SK-N-SH (cell line): ENCODE measurements around the gene SHC3. TPM values are rescaled to one million over a fixed set of nuclear protein-coding genes. Genes with fewer than 3 reads are reported as not detected.
A peak's percentile ranks its signal among the peaks of the same experiment; 100 is the strongest.

Experiments
- CTCF ChIA-PET: fragments of 300-600, 350-600 bp; formaldehyde crosslinking; extraction: SDS; loops from one replicate; lab custom pipeline; 2021; lab: Yijun Ruan, JAX
- POLR2A ChIA-PET: fragments of 350-600 bp; sonication (Branson Sonifier 250); formaldehyde crosslinking; extraction: SDS; loops from one replicate; lab custom pipeline; 2020; ENCODE audit warnings: antibody characterized with exemption, inconsistent platforms; lab: Yijun Ruan, JAX
- DNase-seq: peaks from one replicate; pipeline ENCODE4 v3.0.0; 2012
- H2AFZ ChIP-seq: fragments of 200-600 bp; sonication (generic); 2 replicates; pipeline ENCODE4 v1.8.1; 2016; ENCODE audit warnings: antibody characterized with exemption, mild to moderate bottlenecking, low read depth
- H3F3A ChIP-seq: fragments of 200-600 bp; sonication (generic); replicated peaks from 2 replicates; pipeline ENCODE3; 2016; ENCODE audit warnings: antibody characterized with exemption, mild to moderate bottlenecking; ENCODE audit not compliant: insufficient read depth
- H3K27ac ChIP-seq, 2 experiments: fragments of 200-500 bp in 1 of 2; fragments of 200-600 bp in 1 of 2; sonication (Bioruptor generic) in 1 of 2; sonication (generic), shearing (Covaris generic) in 1 of 2; 2 replicates each; pipeline versions ENCODE4 v1.5.1 to v1.6.1; 2014 to 2016; ENCODE audit warnings: low read depth in 2 of 2, inconsistent platforms in 1 of 2, low read length in 1 of 2, mild to moderate bottlenecking in 1 of 2, mixed read lengths in 1 of 2
- H3K27me3 ChIP-seq: fragments of 200-600 bp; sonication (generic), shearing (Covaris generic); 2 replicates; pipeline ENCODE4 v1.6.1; 2016; ENCODE audit warnings: mixed run types; ENCODE audit not compliant: insufficient read depth
- H3K36me3 ChIP-seq, 2 experiments: fragments of 200-500 bp in 1 of 2; fragments of 200-600 bp in 1 of 2; sonication (Bioruptor generic) in 1 of 2; sonication (generic) in 1 of 2; replicated peaks in 1 of 2; 2 replicates each; pipeline versions ENCODE3 to v1.5.1; 2014 to 2016; ENCODE audit warnings: low read length in 1 of 2, mild to moderate bottlenecking in 1 of 2; ENCODE audit not compliant: insufficient read depth in 2 of 2, control insufficient read depth in 1 of 2
- H3K4me1 ChIP-seq, 2 experiments: fragments of 200-500 bp in 1 of 2; fragments of 200-600 bp in 1 of 2; sonication (Bioruptor generic) in 1 of 2; sonication (generic), shearing (Covaris generic) in 1 of 2; 2 replicates each; pipeline versions ENCODE4 v1.5.1 to v1.6.1; 2014 to 2016; ENCODE audit warnings: low read depth in 1 of 2, low read length in 1 of 2, mixed run types in 1 of 2; ENCODE audit not compliant: insufficient read depth in 2 of 2, control insufficient read depth in 1 of 2
- H3K4me2 ChIP-seq: fragments of 200-600 bp; sonication (generic), shearing (Covaris generic); 2 replicates; pipeline ENCODE4 v1.6.1; 2017; ENCODE audit warnings: mixed run types
- H3K4me3 ChIP-seq, 2 experiments: fragments of 200-500 bp in 1 of 2; fragments of 200-600 bp in 1 of 2; sonication (Bioruptor generic) in 1 of 2; sonication (generic), shearing (Covaris generic) in 1 of 2; 2 replicates each; pipeline versions ENCODE4 v1.5.1 to v1.8.1; 2014 to 2016; ENCODE audit warnings: low read depth in 2 of 2, inconsistent platforms in 1 of 2, low read length in 1 of 2, mild to moderate bottlenecking in 1 of 2, mixed read lengths in 1 of 2, moderate library complexity in 1 of 2
- H3K79me2 ChIP-seq: fragments of 200-600 bp; sonication (generic); 2 replicates; pipeline ENCODE4 v1.8.1; 2017; ENCODE audit warnings: mild to moderate bottlenecking; ENCODE audit not compliant: insufficient read depth
- H3K9ac ChIP-seq: fragments of 200-600 bp; sonication (generic); 2 replicates; pipeline ENCODE4 v1.6.1; 2017; ENCODE audit warnings: mixed run types
- H3K9me2 ChIP-seq: fragments of 200-600 bp; sonication (generic); 2 replicates; pipeline ENCODE4 v1.6.1; 2017; ENCODE audit warnings: mixed run types
- H3K9me3 ChIP-seq: fragments of 200-600 bp; sonication (generic); 2 replicates; pipeline ENCODE4 v1.6.1; 2017; ENCODE audit warnings: mixed run types, mild to moderate bottlenecking, moderate library complexity
- H4K20me1 ChIP-seq: fragments of 200-600 bp; sonication (generic); 2 replicates; pipeline ENCODE4 v1.6.1; 2017; ENCODE audit warnings: mild to moderate bottlenecking, mixed run types; ENCODE audit not compliant: insufficient read depth
- ELF1 ChIP-seq: IDR thresholded peaks from 2 replicates; pipeline ENCODE4 v1.4.0; 2012
- EZH2phosphoT487 ChIP-seq: fragments of 200-600 bp; sonication (generic); IDR thresholded peaks from 2 replicates; pipeline ENCODE4 v1.6.1; 2017; ENCODE audit warnings: low read depth, mixed run types, mild to moderate bottlenecking, antibody characterized with exemption, moderate library complexity, borderline replicate concordance
- FOSL2 ChIP-seq: IDR thresholded peaks from 2 replicates; pipeline ENCODE4 v1.4.0; 2012; ENCODE audit warnings: low read depth, mild to moderate bottlenecking, moderate library complexity, borderline replicate concordance
- GABPA ChIP-seq: IDR thresholded peaks from 2 replicates; pipeline ENCODE4 v1.4.0; 2012; ENCODE audit warnings: low read depth, mild to moderate bottlenecking
- GATA2 ChIP-seq: sonication (generic); formaldehyde crosslinking; IDR thresholded peaks from 2 replicates; pipeline ENCODE4 v1.5.0; 2020; ENCODE audit warnings: mild to moderate bottlenecking, missing genetic modification reagents
- IRF3 ChIP-seq: fragments of 150-350 bp; IDR thresholded peaks from 2 replicates; pipeline ENCODE4 v1.6.1; 2016; ENCODE audit warnings: mild to moderate bottlenecking, low read depth, low read length
- JUND ChIP-seq: IDR thresholded peaks from 2 replicates; pipeline ENCODE4 v1.4.0; 2012
- MAX ChIP-seq: IDR thresholded peaks from 2 replicates; pipeline ENCODE4 v1.4.0; 2012; ENCODE audit warnings: low read depth
- MEF2A ChIP-seq: IDR thresholded peaks from 2 replicates; pipeline ENCODE4 v1.4.0; 2012; ENCODE audit warnings: low read depth, borderline replicate concordance
- MXI1 ChIP-seq: IDR thresholded peaks from 2 replicates; pipeline ENCODE4 v1.6.1; 2012; ENCODE audit warnings: mild to moderate bottlenecking, low read depth, low read length, improper control_type of control experiment
- NFIC ChIP-seq: IDR thresholded peaks from 2 replicates; pipeline ENCODE4 v1.4.0; 2012; ENCODE audit warnings: borderline replicate concordance
- NRF1 ChIP-seq: IDR thresholded peaks from 2 replicates; pipeline ENCODE4 v1.6.1; 2012; ENCODE audit warnings: low read depth, mild to moderate bottlenecking, low read length
- POLR2AphosphoS5 ChIP-seq: IDR thresholded peaks from 2 replicates; pipeline ENCODE4 v1.6.1; 2012; ENCODE audit warnings: low read depth, low read length
- RCOR1 ChIP-seq: fragments of 150-350 bp; IDR thresholded peaks from 2 replicates; pipeline ENCODE4 v1.6.1; 2017; ENCODE audit warnings: antibody characterized with exemption, low read length
- RXRA ChIP-seq: IDR thresholded peaks from 2 replicates; pipeline ENCODE4 v1.4.0; 2012; ENCODE audit warnings: low read depth, mild to moderate bottlenecking, borderline replicate concordance
- SIN3A ChIP-seq: IDR thresholded peaks from 2 replicates; pipeline ENCODE4 v1.6.1; 2012; ENCODE audit warnings: low read depth, mild to moderate bottlenecking, low read length, moderate library complexity, borderline replicate concordance
- SMC3 ChIP-seq: IDR thresholded peaks from 2 replicates; pipeline ENCODE4 v1.6.1; 2012; ENCODE audit warnings: low read depth, low read length, improper control_type of control experiment
- TEAD4 ChIP-seq: IDR thresholded peaks from 2 replicates; pipeline ENCODE4 v1.4.0; 2012; ENCODE audit warnings: mild to moderate bottlenecking, borderline replicate concordance; ENCODE audit not compliant: insufficient read depth
- USF1 ChIP-seq: IDR thresholded peaks from 2 replicates; pipeline ENCODE4 v1.4.0; 2012; ENCODE audit warnings: low read depth, borderline replicate concordance
- USF2 ChIP-seq: fragments of 150-350 bp; IDR thresholded peaks from 2 replicates; pipeline ENCODE4 v1.6.1; 2017; ENCODE audit warnings: antibody characterized with exemption, low read length, low read depth, borderline replicate concordance
- YY1 ChIP-seq: IDR thresholded peaks from 2 replicates; pipeline ENCODE4 v1.4.0; 2012; ENCODE audit warnings: low read depth, mild to moderate bottlenecking
- WGBS: methylation state at CpG from one replicate; pipeline ENCODE4 v1.1.6; 2017; ENCODE audit warnings: low lambda C conversion rate; 5-methylcytosine and 5-hydroxymethylcytosine counted together
- polyA plus RNA-seq, 3 experiments: library from polyadenylated mRNA; depleted of rRNA; stranded (reverse); fragments of >200 nt; gene quantifications; 2 replicates each; pipeline ENCODE4 v1.2.3, GENCODE V29; 2012
- TF ChIP-seq, protein P1 (sequence below): IDR thresholded peaks from 2 replicates; pipeline ENCODE4; 2012
- TF ChIP-seq, protein P2 (sequence below): fragments of 200-600 bp; sonication (generic); IDR thresholded peaks from 2 replicates; pipeline ENCODE4 v1.6.1; 2017; ENCODE audit warnings: antibody characterized with exemption, mild to moderate bottlenecking, moderate library complexity
- TF ChIP-seq, protein P3 (sequence below): IDR thresholded peaks from 2 replicates; pipeline ENCODE4 v1.4.0; 2012; ENCODE audit warnings: low read depth, borderline replicate concordance

SHC3 gene
- polyA plus RNA-seq, 1 of the 3 experiments (the other 2 are of a cell fraction): 3.2 TPM

GRCh38 chr9:89137542-89138462, 40.8 kb downstream of the SHC3 start:
- H3F3A ChIP-seq: peaks cover 47% of the 10 kb centered on the region
- POLR2A ChIA-PET: interaction anchor here (0.5 kb wide), 1 partner anchor 135 kb away, joined by 4 read pairs; no protein-coding TSS in a partner anchor
- peak overlapping the region in 1 of 2 experiments; percentile 33; a peak in 3 of 4 replicates for H3K4me3 ChIP-seq
- peak overlapping the region; percentile 85 to 99 for H3K27ac ChIP-seq
- H3K9me3 ChIP-seq: peaks cover 16% of the 10 kb centered on the region; the same call in 1 of the 2 replicates
- peaks cover 5 to 42% of the 10 kb centered on the region in 2 experiments for H3K4me1 ChIP-seq
- peaks cover 68% of the 10 kb centered on the region for H3K79me2 ChIP-seq
- no peaks in the 10 kb centered on the region for H4K20me1 ChIP-seq
- H3K9me2 ChIP-seq: no peaks in the 10 kb centered on the region
- H3K9ac ChIP-seq: peak overlapping the region; percentile 76
- CTCF ChIA-PET: interaction anchor here (0.9 to 1.0 kb wide), 2 partner anchors 16 to 86 kb away, joined by 3 read pairs; no protein-coding TSS in a partner anchor
- H2AFZ ChIP-seq: peak overlapping the region; percentile 5; the same call in 1 of the 2 replicates
- DNase-seq: no peak
- peaks cover 0 to 12% of the 10 kb centered on the region in 2 experiments for H3K36me3 ChIP-seq
- 10% methylated on average over 8 of the region's 8 CpGs for WGBS
- H3K27me3 ChIP-seq: no peaks in the 10 kb centered on the region
- peak overlapping the region; percentile 66 for H3K4me2 ChIP-seq
- no peak for TF ChIP-seq MEF2A
- peak; percentile 92 for TF ChIP-seq FOSL2
- peak; percentile 32; the same call in 1 of the 2 replicates for TF ChIP-seq TEAD4
- no peak for TF ChIP-seq SMC3
- TF ChIP-seq, protein P1, sequence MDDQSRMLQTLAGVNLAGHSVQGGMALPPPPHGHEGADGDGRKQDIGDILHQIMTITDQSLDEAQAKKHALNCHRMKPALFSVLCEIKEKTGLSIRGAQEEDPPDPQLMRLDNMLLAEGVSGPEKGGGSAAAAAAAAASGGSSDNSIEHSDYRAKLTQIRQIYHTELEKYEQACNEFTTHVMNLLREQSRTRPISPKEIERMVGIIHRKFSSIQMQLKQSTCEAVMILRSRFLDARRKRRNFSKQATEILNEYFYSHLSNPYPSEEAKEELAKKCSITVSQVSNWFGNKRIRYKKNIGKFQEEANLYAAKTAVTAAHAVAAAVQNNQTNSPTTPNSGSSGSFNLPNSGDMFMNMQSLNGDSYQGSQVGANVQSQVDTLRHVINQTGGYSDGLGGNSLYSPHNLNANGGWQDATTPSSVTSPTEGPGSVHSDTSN: peak; percentile 95
- TF ChIP-seq USF2: no peak
- TF ChIP-seq EZH2phosphoT487: no peak
- no peak for TF ChIP-seq YY1
- TF ChIP-seq JUND: peak; percentile 91
- TF ChIP-seq RXRA: no peak; the same call in 1 of the 2 replicates
- TF ChIP-seq GATA2 (CRISPR knock-in tag): no peak
- no peak for TF ChIP-seq ELF1
- peak; percentile 75; the same call in 1 of the 2 replicates for TF ChIP-seq MAX
- no peak for TF ChIP-seq RCOR1
- TF ChIP-seq IRF3: no peak
- TF ChIP-seq, protein P2, sequence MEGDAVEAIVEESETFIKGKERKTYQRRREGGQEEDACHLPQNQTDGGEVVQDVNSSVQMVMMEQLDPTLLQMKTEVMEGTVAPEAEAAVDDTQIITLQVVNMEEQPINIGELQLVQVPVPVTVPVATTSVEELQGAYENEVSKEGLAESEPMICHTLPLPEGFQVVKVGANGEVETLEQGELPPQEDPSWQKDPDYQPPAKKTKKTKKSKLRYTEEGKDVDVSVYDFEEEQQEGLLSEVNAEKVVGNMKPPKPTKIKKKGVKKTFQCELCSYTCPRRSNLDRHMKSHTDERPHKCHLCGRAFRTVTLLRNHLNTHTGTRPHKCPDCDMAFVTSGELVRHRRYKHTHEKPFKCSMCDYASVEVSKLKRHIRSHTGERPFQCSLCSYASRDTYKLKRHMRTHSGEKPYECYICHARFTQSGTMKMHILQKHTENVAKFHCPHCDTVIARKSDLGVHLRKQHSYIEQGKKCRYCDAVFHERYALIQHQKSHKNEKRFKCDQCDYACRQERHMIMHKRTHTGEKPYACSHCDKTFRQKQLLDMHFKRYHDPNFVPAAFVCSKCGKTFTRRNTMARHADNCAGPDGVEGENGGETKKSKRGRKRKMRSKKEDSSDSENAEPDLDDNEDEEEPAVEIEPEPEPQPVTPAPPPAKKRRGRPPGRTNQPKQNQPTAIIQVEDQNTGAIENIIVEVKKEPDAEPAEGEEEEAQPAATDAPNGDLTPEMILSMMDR: no peak
- TF ChIP-seq NFIC: peak; percentile 96
- TF ChIP-seq, protein P3, sequence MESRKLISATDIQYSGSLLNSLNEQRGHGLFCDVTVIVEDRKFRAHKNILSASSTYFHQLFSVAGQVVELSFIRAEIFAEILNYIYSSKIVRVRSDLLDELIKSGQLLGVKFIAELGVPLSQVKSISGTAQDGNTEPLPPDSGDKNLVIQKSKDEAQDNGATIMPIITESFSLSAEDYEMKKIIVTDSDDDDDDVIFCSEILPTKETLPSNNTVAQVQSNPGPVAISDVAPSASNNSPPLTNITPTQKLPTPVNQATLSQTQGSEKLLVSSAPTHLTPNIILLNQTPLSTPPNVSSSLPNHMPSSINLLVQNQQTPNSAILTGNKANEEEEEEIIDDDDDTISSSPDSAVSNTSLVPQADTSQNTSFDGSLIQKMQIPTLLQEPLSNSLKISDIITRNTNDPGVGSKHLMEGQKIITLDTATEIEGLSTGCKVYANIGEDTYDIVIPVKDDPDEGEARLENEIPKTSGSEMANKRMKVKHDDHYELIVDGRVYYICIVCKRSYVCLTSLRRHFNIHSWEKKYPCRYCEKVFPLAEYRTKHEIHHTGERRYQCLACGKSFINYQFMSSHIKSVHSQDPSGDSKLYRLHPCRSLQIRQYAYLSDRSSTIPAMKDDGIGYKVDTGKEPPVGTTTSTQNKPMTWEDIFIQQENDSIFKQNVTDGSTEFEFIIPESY: no peak
- no peak for TF ChIP-seq MXI1
- TF ChIP-seq SIN3A: 0 out of 2 replicates have a peak, but pooled peaks have one; percentile 23
- 0 out of 2 replicates have a peak, but pooled peaks have one; percentile 5 for TF ChIP-seq NRF1
- no peak for TF ChIP-seq USF1
- no peak for TF ChIP-seq GABPA
- peak; percentile 71; the same call in 1 of the 2 replicates for TF ChIP-seq POLR2AphosphoS5
